Activated naive CD4-positive, alpha-beta T cell treated with anti-CD3 and anti-CD28 coated beads for 36 hours (primary cell): ENCODE measurements around the gene WDR7. TPM values are rescaled to one million over a fixed set of nuclear protein-coding genes. Genes with fewer than 3 reads are reported as not detected.
A peak's percentile ranks its signal among the peaks of the same experiment; 100 is the strongest.

Experiments used
- CTCF ChIA-PET: fragments of 350-600 bp; sonication (Branson Sonifier 250); formaldehyde crosslinking; loops from one replicate; lab custom pipeline; 2021; ENCODE audit warnings: antibody characterized with exemption; lab: Charles Lee
- DNase-seq: peaks from one replicate; pipeline ENCODE4 v3.0.0-alpha.2; 2020
- H3K27ac Mint-ChIP-seq: one replicate; pipeline ENCODE4 v1.8.0; 2021; ENCODE audit warnings: mild to moderate bottlenecking, mixed read lengths
- H3K27me3 Mint-ChIP-seq: one replicate; pipeline ENCODE4 v1.8.0; 2021; ENCODE audit warnings: low read depth, mixed read lengths
- H3K36me3 Mint-ChIP-seq: one replicate; pipeline ENCODE4 v1.8.0; 2021; ENCODE audit warnings: low read depth, mixed read lengths
- H3K4me1 Mint-ChIP-seq: one replicate; pipeline ENCODE4 v1.8.0; 2021; ENCODE audit warnings: low read depth, mixed read lengths
- H3K4me3 Mint-ChIP-seq: one replicate; pipeline ENCODE4 v1.8.0; 2021; ENCODE audit warnings: mild to moderate bottlenecking, moderate library complexity, mixed read lengths
- H3K9me3 Mint-ChIP-seq: one replicate; pipeline ENCODE4 v1.8.0; 2021; ENCODE audit warnings: mixed read lengths
- intact Hi-C: fragments of 100-400 bp; cut with micrococcal nuclease; formaldehyde crosslinking; loops from one replicate; pipeline ENCODE4 v1.15.1; 2023
- total RNA-seq, 2 experiments: library from RNA; stranded (reverse); gene quantifications; one replicate each; pipeline ENCODE4 v1.2.3, GENCODE V29; 2021

Gene WDR7
- total RNA-seq, 2 experiments from 2014 or later = 17.3 to 19.5 TPM

- intact Hi-C loops = no loop called here
Observed at GRCh38 chr18:56728741-56729140, 77.6 kb downstream of the WDR7 start.

GRCh38 chr18:56738184-56738583 lies 87.0 kb downstream of the WDR7 start:
- H3K4me3 Mint-ChIP-seq = no peak overlapping the region
- no peak for DNase-seq
- CTCF ChIA-PET = no interaction called here
- no peaks in the 10 kb centered on the region for H3K9me3 Mint-ChIP-seq
- H3K36me3 Mint-ChIP-seq = peaks cover 11% of the 10 kb centered on the region
- peaks cover 6% of the 10 kb centered on the region for H3K4me1 Mint-ChIP-seq
- no peaks in the 10 kb centered on the region for H3K27me3 Mint-ChIP-seq
- intact Hi-C loops = no loop called here
- no peak overlapping the region for H3K27ac Mint-ChIP-seq

More at GRCh38 chr18:56728741-56729140, 77.6 kb downstream of the WDR7 start:
- Mint-ChIP-seq H3K4me1 (peaks cover 17% of the 10 kb centered on the region), H3K27ac (no peak overlapping the region), H3K36me3 (peaks cover 38% of the 10 kb centered on the region), H3K9me3 (no peaks in the 10 kb centered on the region), H3K27me3 (no peaks in the 10 kb centered on the region), H3K4me3 (no peak overlapping the region)
- CTCF ChIA-PET = no interaction called here
- DNase-seq = no peak

GRCh38 chr18:56739731-56740130 lies 88.6 kb downstream of the WDR7 start:
- no peaks in the 10 kb centered on the region for H3K27me3 Mint-ChIP-seq
- CTCF ChIA-PET = interaction anchor here (0.7 kb wide), 1 partner anchor 37 kb away, joined by 3 read pairs; no protein-coding TSS in a partner anchor
- DNase-seq = no peak
- H3K36me3 Mint-ChIP-seq = peaks cover 5% of the 10 kb centered on the region
- intact Hi-C loops = no loop called here
- no peak overlapping the region for H3K27ac Mint-ChIP-seq
- H3K9me3 Mint-ChIP-seq = no peaks in the 10 kb centered on the region
- no peak overlapping the region for H3K4me3 Mint-ChIP-seq
- peaks cover 6% of the 10 kb centered on the region for H3K4me1 Mint-ChIP-seq

GRCh38 chr18:56740645-56741044 lies 89.5 kb downstream of the WDR7 start:
- intact Hi-C loops = no loop called here
- no peak for DNase-seq
- H3K4me1 Mint-ChIP-seq = peaks cover 6% of the 10 kb centered on the region
- H3K9me3 Mint-ChIP-seq = no peaks in the 10 kb centered on the region
- H3K27me3 Mint-ChIP-seq = no peaks in the 10 kb centered on the region
- no peaks in the 10 kb centered on the region for H3K36me3 Mint-ChIP-seq
- H3K27ac Mint-ChIP-seq = no peak overlapping the region
- no peak overlapping the region for H3K4me3 Mint-ChIP-seq
- CTCF ChIA-PET = no interaction called here

GRCh38 chr18:56741685-56742084 lies 90.5 kb downstream of the WDR7 start:
- intact Hi-C loops = no loop called here
- CTCF ChIA-PET = no interaction called here
- Mint-ChIP-seq H3K27ac (no peak overlapping the region), H3K36me3 (no peaks in the 10 kb centered on the region), H3K9me3 (no peaks in the 10 kb centered on the region), H3K4me1 (peaks cover 7% of the 10 kb centered on the region), H3K27me3 (no peaks in the 10 kb centered on the region), H3K4me3 (no peak overlapping the region)
- DNase-seq = no peak

GRCh38 chr18:56743115-56743514 lies 92.0 kb downstream of the WDR7 start:
- intact Hi-C loops = no loop called here
- Mint-ChIP-seq H3K36me3 (no peaks in the 10 kb centered on the region), H3K27me3 (no peaks in the 10 kb centered on the region), H3K4me1 (peaks cover 16% of the 10 kb centered on the region), H3K27ac (no peak overlapping the region), H3K4me3 (no peak overlapping the region), H3K9me3 (no peaks in the 10 kb centered on the region)
- no peak for DNase-seq
- CTCF ChIA-PET = no interaction called here

- no peak for DNase-seq
- Mint-ChIP-seq H3K9me3 (no peaks in the 10 kb centered on the region), H3K27ac (no peak overlapping the region), H3K27me3 (no peaks in the 10 kb centered on the region), H3K36me3 (no peaks in the 10 kb centered on the region), H3K4me3 (no peak overlapping the region), H3K4me1 (peaks cover 16% of the 10 kb centered on the region)
- CTCF ChIA-PET = interaction anchor here (0.8 kb wide), 1 partner anchor 46 kb away, joined by 3 read pairs; no protein-coding TSS in a partner anchor
- intact Hi-C loops = loop anchor here (1.0 to 2.0 kb wide), 2 partner anchors 20 to 257 kb away; no protein-coding TSS in a partner anchor
Observed at GRCh38 chr18:56747032-56747658, 96.0 kb downstream of the WDR7 start.

GRCh38 chr18:56747857-56748256 lies 96.7 kb downstream of the WDR7 start:
- CTCF ChIA-PET = interaction anchor here (0.5 to 0.6 kb wide), 2 partner anchors 42 to 1211 kb away, joined by 3 read pairs; no protein-coding TSS in a partner anchor
- no peak overlapping the region for H3K27ac Mint-ChIP-seq
- H3K36me3 Mint-ChIP-seq = no peaks in the 10 kb centered on the region
- no peak for DNase-seq
- H3K27me3 Mint-ChIP-seq = no peaks in the 10 kb centered on the region
- intact Hi-C loops = loop anchor here (1.0 to 2.0 kb wide), 5 partner anchors 21 to 814 kb away; no protein-coding TSS in a partner anchor
- H3K4me1 Mint-ChIP-seq = peaks cover 16% of the 10 kb centered on the region
- no peak overlapping the region for H3K4me3 Mint-ChIP-seq
- no peaks in the 10 kb centered on the region for H3K9me3 Mint-ChIP-seq

GRCh38 chr18:56748698-56749268 lies 97.6 kb downstream of the WDR7 start:
- intact Hi-C loops = loop anchor here (1.0 to 2.0 kb wide), 3 partner anchors 690 to 814 kb away; no protein-coding TSS in a partner anchor
- Mint-ChIP-seq H3K4me1 (peaks cover 16% of the 10 kb centered on the region), H3K9me3 (no peaks in the 10 kb centered on the region), H3K4me3 (no peak overlapping the region), H3K27ac (no peak overlapping the region), H3K27me3 (no peaks in the 10 kb centered on the region), H3K36me3 (no peaks in the 10 kb centered on the region)
- CTCF ChIA-PET = interaction anchor here (0.5 to 1.2 kb wide), 5 partner anchors 12 to 1210 kb away, joined by 3 to 4 read pairs (median 3); no protein-coding TSS in a partner anchor
- DNase-seq = peak; percentile 10

- no peak for DNase-seq
- intact Hi-C loops = no loop called here
- H3K27ac Mint-ChIP-seq = no peak overlapping the region
- no peaks in the 10 kb centered on the region for H3K9me3 Mint-ChIP-seq
- H3K4me1 Mint-ChIP-seq = no peaks in the 10 kb centered on the region
- CTCF ChIA-PET = no interaction called here
- H3K4me3 Mint-ChIP-seq = no peak overlapping the region
- H3K36me3 Mint-ChIP-seq = peaks cover 9% of the 10 kb centered on the region
- H3K27me3 Mint-ChIP-seq = no peaks in the 10 kb centered on the region
Observed at GRCh38 chr18:56756966-56757365, 105.8 kb downstream of the WDR7 start.

GRCh38 chr18:56770097-56770496 lies 118.9 kb downstream of the WDR7 start:
- no peak overlapping the region for H3K4me3 Mint-ChIP-seq
- H3K36me3 Mint-ChIP-seq = peaks cover 25% of the 10 kb centered on the region
- DNase-seq = no peak
- intact Hi-C loops = no loop called here
- no peaks in the 10 kb centered on the region for H3K27me3 Mint-ChIP-seq
- CTCF ChIA-PET = no interaction called here
- H3K27ac Mint-ChIP-seq = no peak overlapping the region
- H3K4me1 Mint-ChIP-seq = no peaks in the 10 kb centered on the region
- H3K9me3 Mint-ChIP-seq = no peaks in the 10 kb centered on the region

- Mint-ChIP-seq H3K36me3 (peaks cover 25% of the 10 kb centered on the region), H3K4me3 (no peak overlapping the region), H3K27ac (no peak overlapping the region), H3K4me1 (no peaks in the 10 kb centered on the region), H3K27me3 (no peaks in the 10 kb centered on the region), H3K9me3 (no peaks in the 10 kb centered on the region)
- no peak for DNase-seq
- CTCF ChIA-PET = no interaction called here
- intact Hi-C loops = no loop called here
Observed at GRCh38 chr18:56770873-56771272, 119.7 kb downstream of the WDR7 start.

- H3K27me3 Mint-ChIP-seq = no peaks in the 10 kb centered on the region
- DNase-seq = no peak
- CTCF ChIA-PET = no interaction called here
- intact Hi-C loops = no loop called here
- H3K36me3 Mint-ChIP-seq = peaks cover 20% of the 10 kb centered on the region
- H3K27ac Mint-ChIP-seq = no peak overlapping the region
- no peaks in the 10 kb centered on the region for H3K4me1 Mint-ChIP-seq
- H3K4me3 Mint-ChIP-seq = no peak overlapping the region
- no peaks in the 10 kb centered on the region for H3K9me3 Mint-ChIP-seq
Observed at GRCh38 chr18:56775701-56776100, 124.5 kb downstream of the WDR7 start.
